RKO (cell line): ENCODE measurements around the gene P3H2.
A peak's percentile ranks its signal among the peaks of the same experiment; 100 is the strongest.
"Not testable (repeated sequence)": the region's sequence is repeated elsewhere in the genome, so short reads cannot be mapped to it uniquely, and the experiment has no call there.

ENCODE experiments used
- DNase-seq: peaks from one replicate; pipeline ENCODE4 v3.0.0-alpha.2; 2016; ENCODE audit warnings: low spot score

Gene P3H2

GRCh38 chr3:189983612-189984011 is 137.1 kb downstream of the P3H2 start:
- no peak for DNase-seq

DNA sequence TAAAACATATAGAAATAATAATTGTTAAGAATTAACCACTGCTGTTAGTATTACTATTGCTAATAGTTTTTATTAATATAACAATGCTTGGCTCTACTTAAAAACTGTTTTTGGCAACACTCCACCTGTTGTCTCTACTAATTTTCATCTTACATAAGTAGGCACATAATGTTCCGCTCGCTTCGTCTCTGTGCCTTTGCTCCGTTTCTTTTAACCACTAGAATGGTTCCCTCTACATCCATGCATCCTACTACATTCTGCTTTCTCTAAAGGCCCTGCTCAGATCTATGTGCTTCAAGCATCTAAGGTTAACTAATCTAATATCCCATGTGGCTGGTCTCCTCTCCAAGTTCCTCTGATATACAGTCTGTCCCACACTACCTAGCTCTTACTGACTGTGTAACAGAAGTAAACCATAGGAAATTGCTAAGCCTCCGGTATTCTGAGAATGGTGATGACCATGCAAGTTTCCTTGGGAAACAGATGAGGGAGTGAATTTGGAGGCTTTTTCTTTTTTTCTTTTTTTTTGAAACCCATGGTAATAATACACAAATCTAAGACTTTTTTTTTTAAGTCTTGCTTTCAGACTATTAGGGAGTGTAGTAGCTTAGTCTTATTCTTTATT is 138.3 kb downstream of the P3H2 start:
- no peak for DNase-seq

DNA sequence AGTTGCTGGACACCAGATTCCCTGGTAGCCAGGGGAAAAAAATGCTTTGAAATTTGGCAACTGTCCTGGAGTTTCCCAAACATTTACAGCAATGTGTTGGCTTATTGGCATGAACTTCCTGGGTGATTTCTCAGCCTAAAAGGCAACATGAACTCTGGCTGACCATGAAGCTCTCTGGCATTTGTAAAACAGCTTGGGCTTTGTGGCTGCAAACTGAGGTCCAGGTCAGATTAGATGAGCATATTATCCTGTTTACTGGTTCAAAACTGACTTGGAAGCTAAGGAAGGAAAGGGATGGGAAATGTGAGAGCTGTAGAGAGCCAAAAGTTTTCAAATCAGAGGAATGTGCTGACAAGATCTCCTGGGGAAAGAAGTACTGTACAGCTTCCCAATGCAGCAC is 139.0 kb downstream of the P3H2 start:
- DNase-seq: no peak

GRCh38 chr3:189978753-189979152 is 141.9 kb downstream of the P3H2 start:
- DNase-seq: no peak

DNA sequence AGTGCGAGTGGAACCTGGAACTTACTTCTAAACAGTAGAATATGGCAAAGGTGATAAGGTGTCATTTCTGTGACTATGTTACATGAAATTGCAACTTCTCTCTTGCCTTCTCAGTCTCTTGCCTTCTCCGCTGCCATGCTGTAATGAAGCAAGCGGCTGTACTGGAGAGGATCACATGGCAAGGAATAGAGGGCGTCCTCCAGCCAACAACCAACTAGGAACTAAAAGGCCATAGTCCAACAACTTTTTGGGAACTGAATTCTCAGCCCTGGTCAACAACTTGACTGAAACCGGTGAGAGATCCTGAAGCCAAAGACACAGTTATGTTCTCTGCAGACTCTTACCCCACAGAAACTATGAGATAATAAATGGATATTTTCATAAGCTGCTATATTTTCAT is 143.5 kb downstream of the P3H2 start:
- no peak for DNase-seq

DNA sequence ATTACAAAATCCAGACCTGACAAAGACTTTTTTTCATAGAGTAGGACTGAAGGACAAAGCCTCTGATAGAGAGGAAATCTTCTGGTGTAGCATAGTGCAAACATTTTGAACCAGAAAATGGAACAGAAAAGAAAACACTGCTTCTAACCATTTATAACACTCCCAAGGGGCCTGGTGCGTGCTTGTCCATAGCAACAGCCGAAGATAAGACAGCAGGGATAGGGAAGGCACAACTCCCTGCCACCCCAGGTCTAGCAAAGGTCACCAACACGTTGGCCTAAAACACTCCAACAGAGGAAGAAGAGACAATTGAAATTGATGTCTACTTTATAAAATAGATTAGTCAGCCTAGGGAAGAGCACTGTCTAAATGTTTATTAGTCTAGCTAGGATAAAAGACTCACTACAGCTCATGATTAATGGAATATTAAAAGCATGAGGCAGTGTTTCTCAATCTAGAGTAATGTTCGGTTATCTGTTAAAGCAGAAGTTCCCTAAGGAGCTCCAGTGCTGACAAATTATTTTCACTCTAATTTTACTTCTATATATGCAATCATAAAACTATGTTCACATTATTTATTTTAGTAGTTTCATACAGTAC is 145.2 kb downstream of the P3H2 start:
- DNase-seq: no peak

- no peak for DNase-seq
Observed at GRCh38 chr3:189974359-189974758, 146.3 kb downstream of the P3H2 start.

GRCh38 chr3:189967254-189967865 is 153.3 kb downstream of the P3H2 start:
- DNase-seq: peak; percentile 52

- no peak for DNase-seq
Observed at GRCh38 chr3:189966843-189967242, 153.9 kb downstream of the P3H2 start.

DNA sequence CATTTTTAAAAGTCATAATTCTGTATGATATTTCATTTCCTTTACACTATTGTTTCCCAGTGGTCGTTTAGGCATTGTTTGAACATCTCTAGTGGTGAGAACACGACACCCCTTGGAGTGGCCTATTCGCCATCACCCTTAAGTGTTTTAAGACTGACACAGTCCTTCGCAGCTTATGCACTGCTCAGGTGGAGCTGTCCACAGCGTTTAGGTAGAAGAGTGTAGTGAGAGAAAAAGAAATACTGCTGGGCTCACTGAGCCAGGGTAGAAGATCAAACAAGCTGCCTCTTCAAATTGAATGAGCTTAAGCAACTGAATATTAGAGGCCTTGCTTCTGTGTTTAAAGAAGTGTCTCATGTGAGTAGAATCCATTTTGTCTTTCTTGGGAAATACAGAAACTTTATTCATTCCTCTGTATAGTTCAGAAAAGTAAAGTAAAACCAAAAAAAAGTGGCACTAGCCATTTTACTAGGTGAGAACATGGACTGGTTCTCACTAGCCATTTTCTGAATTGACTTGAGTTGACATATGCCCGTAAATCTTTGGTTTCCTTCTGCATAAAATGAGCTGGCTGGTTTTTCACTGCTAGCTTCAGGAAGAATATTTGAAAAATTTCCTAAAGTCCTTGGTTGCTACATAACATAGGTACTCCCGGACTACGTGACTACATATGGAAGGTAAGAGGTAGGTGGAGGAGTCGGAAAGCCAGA is 155.9 kb downstream of the P3H2 start:
- DNase-seq: no peak

DNA sequence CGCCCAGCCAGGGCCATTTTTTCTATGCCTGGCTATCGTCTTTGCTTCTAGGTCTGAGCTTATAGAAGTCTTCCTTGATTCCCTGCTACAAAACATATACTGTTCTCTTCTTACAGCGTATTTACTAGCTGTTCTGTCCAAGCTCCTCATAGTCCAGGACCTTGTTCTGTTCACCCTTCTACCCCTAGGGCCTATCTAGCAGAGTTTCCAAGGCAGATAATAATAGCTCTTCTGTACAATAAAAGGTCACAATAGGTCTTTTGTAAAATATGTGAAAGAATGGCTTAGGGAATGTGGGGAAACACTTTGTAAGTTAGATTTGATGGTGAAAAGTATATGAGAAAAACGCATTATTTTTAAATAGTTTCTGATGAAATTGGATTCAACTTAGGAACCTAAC is 158.2 kb downstream of the P3H2 start:
- no peak for DNase-seq

GRCh38 chr3:189961522-189962161 is 159.1 kb downstream of the P3H2 start:
- DNase-seq: peak; percentile 76

- not testable (repeated sequence) for DNase-seq
Observed at GRCh38 chr3:189961086-189961485, 159.6 kb downstream of the P3H2 start.

DNA sequence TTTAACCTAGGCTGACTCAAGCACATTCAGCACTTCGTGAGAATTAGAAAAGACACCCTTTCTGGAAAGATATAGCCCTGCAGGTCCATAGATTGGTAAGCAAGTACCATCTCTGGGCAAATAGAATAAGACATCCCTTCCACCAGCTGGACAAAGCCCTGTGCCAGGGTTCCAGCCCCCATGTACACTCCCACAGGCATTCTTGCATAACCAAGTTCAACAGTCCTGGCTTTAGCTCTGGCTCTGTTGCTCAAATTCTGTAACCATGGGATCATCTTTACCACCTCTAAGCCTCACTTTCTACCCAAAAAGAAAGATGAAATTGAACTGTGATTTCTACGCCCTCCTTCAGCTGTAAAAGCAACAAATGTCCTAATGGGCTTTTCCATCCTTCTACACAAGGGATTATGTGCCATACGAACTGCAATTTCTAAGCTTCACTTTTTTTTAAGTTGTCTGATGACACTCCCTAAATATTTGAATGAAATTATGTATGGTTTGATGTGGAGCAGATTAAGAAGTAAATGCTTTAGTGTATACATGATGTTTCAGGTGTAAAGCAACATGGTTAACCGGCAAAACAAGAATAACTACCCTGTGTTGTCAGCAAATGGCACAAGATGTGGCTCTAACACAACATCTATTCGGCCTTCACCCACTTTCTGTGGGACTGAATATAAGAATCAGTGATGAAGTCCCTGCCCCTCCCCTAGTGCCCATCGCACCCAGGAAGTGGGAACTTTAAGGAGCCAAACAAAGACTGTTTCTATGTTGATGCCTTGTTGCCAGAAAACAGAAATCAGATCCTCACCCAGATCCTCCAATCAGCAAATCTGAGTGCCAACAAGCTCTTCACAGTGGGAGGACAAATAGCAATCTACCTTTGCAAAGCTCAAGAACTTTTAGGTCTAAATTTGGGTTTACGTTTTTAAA is 165.7 kb downstream of the P3H2 start:
- DNase-seq: no peak

DNA sequence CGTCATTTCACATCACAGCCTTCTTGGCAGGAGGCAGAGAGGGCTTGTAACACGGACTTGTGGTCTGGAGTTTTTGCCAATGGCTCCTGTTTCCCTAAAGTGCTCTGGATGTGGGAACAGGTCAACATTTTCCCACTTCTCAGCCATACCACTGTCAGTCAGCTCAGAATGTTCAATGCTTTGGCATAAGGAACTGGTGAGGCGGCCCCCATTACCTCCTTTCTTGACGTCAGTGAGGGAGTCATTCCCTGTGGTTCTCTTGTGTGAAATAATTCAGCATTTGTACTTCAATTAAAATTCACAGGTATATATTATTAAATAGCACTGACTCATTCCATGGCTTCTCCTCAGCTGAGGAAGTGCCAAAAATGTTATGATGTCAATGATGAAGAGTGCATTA is 167.1 kb downstream of the P3H2 start:
- no peak for DNase-seq

- no peak for DNase-seq
Observed at GRCh38 chr3:189952272-189952671, 168.4 kb downstream of the P3H2 start.

- no peak for DNase-seq
Observed at GRCh38 chr3:189950258-189950657, 170.4 kb downstream of the P3H2 start.

- no peak for DNase-seq
Observed at GRCh38 chr3:189949580-189949979, 171.1 kb downstream of the P3H2 start.

DNA sequence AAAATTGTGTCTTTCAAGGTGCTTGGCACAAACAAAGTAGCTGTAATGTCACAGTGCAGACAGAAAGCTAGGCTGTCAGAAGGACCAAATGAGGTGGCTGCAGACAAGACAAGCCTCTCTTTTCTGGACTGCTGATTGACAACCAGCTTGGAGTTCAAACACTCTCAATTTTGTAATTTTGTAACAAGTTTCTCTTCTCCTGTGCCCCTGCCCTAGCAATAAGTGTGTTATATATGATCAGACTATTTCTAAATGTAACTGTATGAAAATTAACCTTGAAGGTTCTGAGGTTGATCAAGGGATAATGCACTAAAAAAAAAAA is 172.0 kb downstream of the P3H2 start:
- no peak for DNase-seq

DNA sequence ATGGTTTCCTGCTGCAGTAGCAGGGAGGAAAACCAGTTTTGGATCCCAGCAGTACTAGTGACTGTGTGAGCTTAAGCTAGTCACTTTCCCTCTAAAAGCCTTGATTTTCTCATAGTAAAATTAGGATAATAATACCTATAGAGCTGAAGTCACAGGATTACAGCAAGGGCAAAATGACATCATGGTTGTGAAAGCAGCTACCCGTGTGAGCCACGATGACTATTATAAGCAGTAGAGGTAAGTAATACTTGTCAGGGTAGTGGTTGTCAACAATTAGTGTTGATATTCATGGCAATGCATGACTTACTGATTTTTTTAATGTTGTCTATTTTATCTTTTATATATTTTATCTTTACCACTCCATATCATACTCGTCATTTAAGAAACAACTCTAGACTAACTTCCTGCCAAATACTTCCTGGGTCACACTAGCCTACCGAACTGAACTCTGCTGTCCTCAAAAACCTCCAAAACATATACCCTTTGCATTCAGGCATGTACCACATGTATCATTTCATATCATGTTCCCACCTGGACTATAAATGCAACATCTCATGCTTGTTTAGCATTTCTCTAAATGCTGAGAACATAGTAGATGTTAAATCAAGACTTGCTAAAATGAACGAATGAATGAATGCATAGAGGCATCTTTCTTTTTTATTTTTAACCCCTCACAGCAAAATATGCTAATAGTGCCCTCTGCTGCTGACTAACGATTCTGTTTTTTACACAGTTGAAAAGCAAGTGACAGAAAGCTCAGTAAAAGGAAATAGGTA is 172.6 kb downstream of the P3H2 start:
- DNase-seq: peak; percentile 23

- no peak for DNase-seq
Observed at GRCh38 chr3:189947068-189947467, 173.6 kb downstream of the P3H2 start.
